Measurements from ENCODE around the gene FGF9. TPM values are rescaled to one million over a fixed set of nuclear protein-coding genes. Genes with fewer than 3 reads are reported as not detected.

Gene FGF9
- total RNA-seq, 1 donor from 2014 or later: 0.25 TPM

GRCh38 chr13:21661097-21661909 is 9.6 kb upstream of the FGF9 start:
- no peak for TF ChIP-seq POLR2A (IDR thresholded peaks at IDR 0.05)
- no peak for TF ChIP-seq CTCF (IDR thresholded peaks at IDR 0.05)
- TF ChIP-seq POLR2AphosphoS5 (IDR thresholded peaks at IDR 0.05; ENCODE audit: insufficient read depth in 1 of 2, low read depth in 1 of 2): no peak
- DNase-seq (ENCODE audit: extremely low spot score in 2 of 2): no peak
- intact Hi-C loops (cut with DNase I): no loop called here
- Histone ChIP-seq H3K27ac (no peak overlapping the region), H3K4me1 (no peaks in the 10 kb centered on the region), H3K36me3 (no peaks in the 10 kb centered on the region), H3K4me3 (no peak overlapping the region), H3K27me3 (no peaks in the 10 kb centered on the region), H3K9me3 (no peaks in the 10 kb centered on the region)

- Histone ChIP-seq H3K4me1 (no peaks in the 10 kb centered on the region), H3K9me3 (no peaks in the 10 kb centered on the region), H3K27me3 (no peaks in the 10 kb centered on the region), H3K4me3 (no peak overlapping the region), H3K36me3 (no peaks in the 10 kb centered on the region), H3K27ac (no peak overlapping the region)
- intact Hi-C loops (cut with DNase I): no loop called here
- no peak for TF ChIP-seq CTCF (IDR thresholded peaks at IDR 0.05)
- TF ChIP-seq POLR2A (IDR thresholded peaks at IDR 0.05): no peak
- no peak for TF ChIP-seq POLR2AphosphoS5 (IDR thresholded peaks at IDR 0.05; ENCODE audit: insufficient read depth in 1 of 2, low read depth in 1 of 2)
- no peak for DNase-seq (ENCODE audit: extremely low spot score in 2 of 2)
These were observed 7.7 kb upstream of the FGF9 start for GRCh38 chr13:21663197-21663596.

GRCh38 chr13:21668732-21669275 is 2.1 kb upstream of the FGF9 start:
- peaks cover 34% of the 10 kb centered on the region for H3K4me1 ChIP-seq
- no peaks in the 10 kb centered on the region for H3K27me3 ChIP-seq
- peak overlapping the region; percentile 81 for H3K27ac ChIP-seq
- DNase-seq (ENCODE audit: extremely low spot score in 2 of 2): no peak
- intact Hi-C loops (cut with DNase I): no loop called here
- peak overlapping the region; percentile 56 to 62 for H3K4me3 ChIP-seq
- no peak for TF ChIP-seq CTCF (IDR thresholded peaks at IDR 0.05)
- no peak for TF ChIP-seq POLR2A (IDR thresholded peaks at IDR 0.05)
- no peak for TF ChIP-seq POLR2AphosphoS5 (IDR thresholded peaks at IDR 0.05; ENCODE audit: insufficient read depth in 1 of 2, low read depth in 1 of 2)
- H3K36me3 ChIP-seq: no peaks in the 10 kb centered on the region
- H3K9me3 ChIP-seq: no peaks in the 10 kb centered on the region

GRCh38 chr13:21670006-21670882 is 629 bp upstream of the FGF9 start:
- intact Hi-C loops (cut with DNase I): no loop called here
- Histone ChIP-seq H3K27ac (peak overlapping the region; percentile 81), H3K27me3 (no peaks in the 10 kb centered on the region), H3K9me3 (no peaks in the 10 kb centered on the region), H3K4me3 (peak overlapping the region; percentile 56 to 62), H3K36me3 (no peaks in the 10 kb centered on the region), H3K4me1 (peaks cover 48% of the 10 kb centered on the region)
- no peak for DNase-seq (ENCODE audit: extremely low spot score in 2 of 2)
- TF ChIP-seq POLR2AphosphoS5 (IDR thresholded peaks at IDR 0.05; ENCODE audit: insufficient read depth in 1 of 2, low read depth in 1 of 2) (peak in 1 of 2 donors; percentile 22), POLR2A (IDR thresholded peaks at IDR 0.05) (no peak)

GRCh38 chr13:21671620-21672286 is 880 bp downstream of the FGF9 start:
- no peaks in the 10 kb centered on the region for H3K27me3 ChIP-seq
- no peak overlapping the region for H3K27ac ChIP-seq
- no peaks in the 10 kb centered on the region for H3K36me3 ChIP-seq
- intact Hi-C loops (cut with DNase I): no loop called here
- DNase-seq (ENCODE audit: extremely low spot score in 2 of 2): no peak
- no peak for TF ChIP-seq CTCF (IDR thresholded peaks at IDR 0.05)
- H3K4me1 ChIP-seq: peaks cover 55% of the 10 kb centered on the region
- H3K9me3 ChIP-seq: no peaks in the 10 kb centered on the region
- peak overlapping the region; percentile 56 to 62 for H3K4me3 ChIP-seq

Measured in vagina (tissue), 2 donors.